SK-N-SH (cell line): ENCODE measurements around the gene AMHR2. TPM values are rescaled to one million over a fixed set of nuclear protein-coding genes. Genes with fewer than 3 reads are reported as not detected.
"Not testable (repeated sequence)": the region's sequence is repeated elsewhere in the genome, so short reads cannot be mapped to it uniquely, and the experiment has no call there.

Experiments used
- CTCF ChIA-PET: fragments of 300-600, 350-600 bp; formaldehyde crosslinking; extraction: SDS; loops from one replicate; lab custom pipeline; 2021; lab: Yijun Ruan, JAX
- POLR2A ChIA-PET: fragments of 350-600 bp; sonication (Branson Sonifier 250); formaldehyde crosslinking; extraction: SDS; loops from one replicate; lab custom pipeline; 2020; ENCODE audit warnings: antibody characterized with exemption, inconsistent platforms; lab: Yijun Ruan, JAX
- DNase-seq: peaks from one replicate; pipeline ENCODE4 v3.0.0; 2012
- H2AFZ ChIP-seq: fragments of 200-600 bp; sonication (generic); 2 replicates; pipeline ENCODE4 v1.8.1; 2016; ENCODE audit warnings: antibody characterized with exemption, mild to moderate bottlenecking, low read depth
- H3F3A ChIP-seq: fragments of 200-600 bp; sonication (generic); replicated peaks from 2 replicates; pipeline ENCODE3; 2016; ENCODE audit warnings: antibody characterized with exemption, mild to moderate bottlenecking; ENCODE audit not compliant: insufficient read depth
- H3K27ac ChIP-seq, 2 experiments: fragments of 200-500 bp in 1 of 2; fragments of 200-600 bp in 1 of 2; sonication (Bioruptor generic) in 1 of 2; sonication (generic), shearing (Covaris generic) in 1 of 2; 2 replicates each; pipeline versions ENCODE4 v1.5.1 to v1.6.1; 2014 to 2016; ENCODE audit warnings: low read depth in 2 of 2, inconsistent platforms in 1 of 2, low read length in 1 of 2, mild to moderate bottlenecking in 1 of 2, mixed read lengths in 1 of 2
- H3K27me3 ChIP-seq: fragments of 200-600 bp; sonication (generic), shearing (Covaris generic); 2 replicates; pipeline ENCODE4 v1.6.1; 2016; ENCODE audit warnings: mixed run types; ENCODE audit not compliant: insufficient read depth
- H3K36me3 ChIP-seq, 2 experiments: fragments of 200-500 bp in 1 of 2; fragments of 200-600 bp in 1 of 2; sonication (Bioruptor generic) in 1 of 2; sonication (generic) in 1 of 2; replicated peaks in 1 of 2; 2 replicates each; pipeline versions ENCODE3 to v1.5.1; 2014 to 2016; ENCODE audit warnings: low read length in 1 of 2, mild to moderate bottlenecking in 1 of 2; ENCODE audit not compliant: insufficient read depth in 2 of 2, control insufficient read depth in 1 of 2
- H3K4me1 ChIP-seq, 2 experiments: fragments of 200-500 bp in 1 of 2; fragments of 200-600 bp in 1 of 2; sonication (Bioruptor generic) in 1 of 2; sonication (generic), shearing (Covaris generic) in 1 of 2; 2 replicates each; pipeline versions ENCODE4 v1.5.1 to v1.6.1; 2014 to 2016; ENCODE audit warnings: low read depth in 1 of 2, low read length in 1 of 2, mixed run types in 1 of 2; ENCODE audit not compliant: insufficient read depth in 2 of 2, control insufficient read depth in 1 of 2
- H3K4me2 ChIP-seq: fragments of 200-600 bp; sonication (generic), shearing (Covaris generic); 2 replicates; pipeline ENCODE4 v1.6.1; 2017; ENCODE audit warnings: mixed run types
- H3K4me3 ChIP-seq, 2 experiments: fragments of 200-500 bp in 1 of 2; fragments of 200-600 bp in 1 of 2; sonication (Bioruptor generic) in 1 of 2; sonication (generic), shearing (Covaris generic) in 1 of 2; 2 replicates each; pipeline versions ENCODE4 v1.5.1 to v1.8.1; 2014 to 2016; ENCODE audit warnings: low read depth in 2 of 2, inconsistent platforms in 1 of 2, low read length in 1 of 2, mild to moderate bottlenecking in 1 of 2, mixed read lengths in 1 of 2, moderate library complexity in 1 of 2
- H3K79me2 ChIP-seq: fragments of 200-600 bp; sonication (generic); 2 replicates; pipeline ENCODE4 v1.8.1; 2017; ENCODE audit warnings: mild to moderate bottlenecking; ENCODE audit not compliant: insufficient read depth
- H3K9ac ChIP-seq: fragments of 200-600 bp; sonication (generic); 2 replicates; pipeline ENCODE4 v1.6.1; 2017; ENCODE audit warnings: mixed run types
- H3K9me2 ChIP-seq: fragments of 200-600 bp; sonication (generic); 2 replicates; pipeline ENCODE4 v1.6.1; 2017; ENCODE audit warnings: mixed run types
- H3K9me3 ChIP-seq: fragments of 200-600 bp; sonication (generic); 2 replicates; pipeline ENCODE4 v1.6.1; 2017; ENCODE audit warnings: mixed run types, mild to moderate bottlenecking, moderate library complexity
- H4K20me1 ChIP-seq: fragments of 200-600 bp; sonication (generic); 2 replicates; pipeline ENCODE4 v1.6.1; 2017; ENCODE audit warnings: mild to moderate bottlenecking, mixed run types; ENCODE audit not compliant: insufficient read depth
- EZH2phosphoT487 ChIP-seq: fragments of 200-600 bp; sonication (generic); IDR thresholded peaks from 2 replicates; pipeline ENCODE4 v1.6.1; 2017; ENCODE audit warnings: low read depth, mixed run types, mild to moderate bottlenecking, antibody characterized with exemption, moderate library complexity, borderline replicate concordance
- FOSL2 ChIP-seq: IDR thresholded peaks from 2 replicates; pipeline ENCODE4 v1.4.0; 2012; ENCODE audit warnings: low read depth, mild to moderate bottlenecking, moderate library complexity, borderline replicate concordance
- FOXJ3 ChIP-seq: sonication (generic); formaldehyde crosslinking; IDR thresholded peaks from 2 replicates; pipeline ENCODE4 v1.5.1; 2020; ENCODE audit warnings: mild to moderate bottlenecking, missing genetic modification reagents
- GABPA ChIP-seq: IDR thresholded peaks from 2 replicates; pipeline ENCODE4 v1.4.0; 2012; ENCODE audit warnings: low read depth, mild to moderate bottlenecking
- GATA2 ChIP-seq: sonication (generic); formaldehyde crosslinking; IDR thresholded peaks from 2 replicates; pipeline ENCODE4 v1.5.0; 2020; ENCODE audit warnings: mild to moderate bottlenecking, missing genetic modification reagents
- MAX ChIP-seq: IDR thresholded peaks from 2 replicates; pipeline ENCODE4 v1.4.0; 2012; ENCODE audit warnings: low read depth
- NFIC ChIP-seq: IDR thresholded peaks from 2 replicates; pipeline ENCODE4 v1.4.0; 2012; ENCODE audit warnings: borderline replicate concordance
- RAD21 ChIP-seq: IDR thresholded peaks from 2 replicates; pipeline ENCODE4 v1.6.1; 2012; ENCODE audit warnings: mild to moderate bottlenecking, low read length
- RCOR1 ChIP-seq: fragments of 150-350 bp; IDR thresholded peaks from 2 replicates; pipeline ENCODE4 v1.6.1; 2017; ENCODE audit warnings: antibody characterized with exemption, low read length
- REST ChIP-seq: IDR thresholded peaks from 2 replicates; pipeline ENCODE4 v1.6.1; 2012; ENCODE audit warnings: mild to moderate bottlenecking, low read depth, low read length, moderate library complexity
- RFX5 ChIP-seq: IDR thresholded peaks from 2 replicates; pipeline ENCODE4 v1.6.1; 2012; ENCODE audit warnings: mild to moderate bottlenecking, improper control_type of control experiment, low read length
- RXRA ChIP-seq: IDR thresholded peaks from 2 replicates; pipeline ENCODE4 v1.4.0; 2012; ENCODE audit warnings: low read depth, mild to moderate bottlenecking, borderline replicate concordance
- SIN3A ChIP-seq: IDR thresholded peaks from 2 replicates; pipeline ENCODE4 v1.6.1; 2012; ENCODE audit warnings: low read depth, mild to moderate bottlenecking, low read length, moderate library complexity, borderline replicate concordance
- SMC3 ChIP-seq: IDR thresholded peaks from 2 replicates; pipeline ENCODE4 v1.6.1; 2012; ENCODE audit warnings: low read depth, low read length, improper control_type of control experiment
- TCF12 ChIP-seq: IDR thresholded peaks from 2 replicates; pipeline ENCODE4 v1.4.0; 2012
- TEAD4 ChIP-seq: IDR thresholded peaks from 2 replicates; pipeline ENCODE4 v1.4.0; 2012; ENCODE audit warnings: mild to moderate bottlenecking, borderline replicate concordance; ENCODE audit not compliant: insufficient read depth
- YY1 ChIP-seq: IDR thresholded peaks from 2 replicates; pipeline ENCODE4 v1.4.0; 2012; ENCODE audit warnings: low read depth, mild to moderate bottlenecking
- WGBS: methylation state at CpG from one replicate; pipeline ENCODE4 v1.1.6; 2017; ENCODE audit warnings: low lambda C conversion rate; 5-methylcytosine and 5-hydroxymethylcytosine counted together
- polyA plus RNA-seq, 3 experiments: library from polyadenylated mRNA; depleted of rRNA; stranded (reverse); fragments of >200 nt; gene quantifications; 2 replicates each; pipeline ENCODE4 v1.2.3, GENCODE V29; 2012
- TF ChIP-seq, protein P1 (sequence below): IDR thresholded peaks from 2 replicates; pipeline ENCODE4 v1.4.0; 2012; ENCODE audit warnings: low read depth, borderline replicate concordance
- TF ChIP-seq, protein P2 (sequence below): fragments of 150-350 bp; IDR thresholded peaks from 2 replicates; pipeline ENCODE4 v1.6.1; 2016; ENCODE audit warnings: mild to moderate bottlenecking, low read depth, low read length

The AMHR2 gene
- polyA plus RNA-seq, 1 of the 3 experiments (the other 2 are of a cell fraction): 0.03 TPM

GRCh38 chr12:53383258-53383657 lies 40.4 kb upstream of the AMHR2 start:
- no peak for TF ChIP-seq YY1
- no peak for TF ChIP-seq TEAD4
- no peak for TF ChIP-seq RAD21
- TF ChIP-seq GABPA: no peak
- TF ChIP-seq GATA2: no peak
- TF ChIP-seq, protein P1, sequence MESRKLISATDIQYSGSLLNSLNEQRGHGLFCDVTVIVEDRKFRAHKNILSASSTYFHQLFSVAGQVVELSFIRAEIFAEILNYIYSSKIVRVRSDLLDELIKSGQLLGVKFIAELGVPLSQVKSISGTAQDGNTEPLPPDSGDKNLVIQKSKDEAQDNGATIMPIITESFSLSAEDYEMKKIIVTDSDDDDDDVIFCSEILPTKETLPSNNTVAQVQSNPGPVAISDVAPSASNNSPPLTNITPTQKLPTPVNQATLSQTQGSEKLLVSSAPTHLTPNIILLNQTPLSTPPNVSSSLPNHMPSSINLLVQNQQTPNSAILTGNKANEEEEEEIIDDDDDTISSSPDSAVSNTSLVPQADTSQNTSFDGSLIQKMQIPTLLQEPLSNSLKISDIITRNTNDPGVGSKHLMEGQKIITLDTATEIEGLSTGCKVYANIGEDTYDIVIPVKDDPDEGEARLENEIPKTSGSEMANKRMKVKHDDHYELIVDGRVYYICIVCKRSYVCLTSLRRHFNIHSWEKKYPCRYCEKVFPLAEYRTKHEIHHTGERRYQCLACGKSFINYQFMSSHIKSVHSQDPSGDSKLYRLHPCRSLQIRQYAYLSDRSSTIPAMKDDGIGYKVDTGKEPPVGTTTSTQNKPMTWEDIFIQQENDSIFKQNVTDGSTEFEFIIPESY: no peak
- TF ChIP-seq, protein P2, sequence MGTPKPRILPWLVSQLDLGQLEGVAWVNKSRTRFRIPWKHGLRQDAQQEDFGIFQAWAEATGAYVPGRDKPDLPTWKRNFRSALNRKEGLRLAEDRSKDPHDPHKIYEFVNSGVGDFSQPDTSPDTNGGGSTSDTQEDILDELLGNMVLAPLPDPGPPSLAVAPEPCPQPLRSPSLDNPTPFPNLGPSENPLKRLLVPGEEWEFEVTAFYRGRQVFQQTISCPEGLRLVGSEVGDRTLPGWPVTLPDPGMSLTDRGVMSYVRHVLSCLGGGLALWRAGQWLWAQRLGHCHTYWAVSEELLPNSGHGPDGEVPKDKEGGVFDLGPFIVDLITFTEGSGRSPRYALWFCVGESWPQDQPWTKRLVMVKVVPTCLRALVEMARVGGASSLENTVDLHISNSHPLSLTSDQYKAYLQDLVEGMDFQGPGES: no peak
- no peak for TF ChIP-seq FOXJ3 (CRISPR knock-in tag)
- no peak for TF ChIP-seq MAX
- no peak for TF ChIP-seq TCF12
- TF ChIP-seq SMC3: no peak
- TF ChIP-seq SIN3A: no peak
- no peak for TF ChIP-seq EZH2phosphoT487
- TF ChIP-seq RCOR1: no peak
- TF ChIP-seq RFX5: no peak
- TF ChIP-seq REST: no peak
- no peak for TF ChIP-seq NFIC
- TF ChIP-seq FOSL2: no peak
- TF ChIP-seq RXRA: no peak
- Histone ChIP-seq H3K36me3 (peaks cover 14 to 41% of the 10 kb centered on the region in 2 experiments), H3K27me3 (no peaks in the 10 kb centered on the region), H3K9me3 (no peaks in the 10 kb centered on the region), H4K20me1 (peaks cover 19% of the 10 kb centered on the region; the same call in 1 of the 2 replicates), H3K9me2 (no peaks in the 10 kb centered on the region), H3F3A (peaks cover 35% of the 10 kb centered on the region), H2AFZ (no peak overlapping the region), H3K27ac (peak overlapping the region in 1 of 2 experiments; percentile 29; a peak in 1 of 4 replicates), H3K4me3 (peak overlapping the region; percentile 2 to 69), H3K79me2 (peaks cover 73% of the 10 kb centered on the region), H3K4me2 (peak overlapping the region; percentile 89), H3K9ac (no peak overlapping the region), H3K4me1 (peaks cover 31 to 51% of the 10 kb centered on the region in 2 experiments)
- no peak for DNase-seq
- 23% methylated on average over 1 of the region's 2 CpGs for WGBS
- ChIA-PET CTCF (interaction anchor here (0.7 to 4.8 kb wide), 8 partner anchors 9 to 169 kb away, joined by 3 to 53 read pairs (median 12); partner anchors contain the start of genes AAAS and AMHR2), POLR2A (interaction anchor here (1.1 kb wide), 1 partner anchor 118 kb away, joined by 3 read pairs; the partner anchor contains the start of gene TARBP2)

DNA sequence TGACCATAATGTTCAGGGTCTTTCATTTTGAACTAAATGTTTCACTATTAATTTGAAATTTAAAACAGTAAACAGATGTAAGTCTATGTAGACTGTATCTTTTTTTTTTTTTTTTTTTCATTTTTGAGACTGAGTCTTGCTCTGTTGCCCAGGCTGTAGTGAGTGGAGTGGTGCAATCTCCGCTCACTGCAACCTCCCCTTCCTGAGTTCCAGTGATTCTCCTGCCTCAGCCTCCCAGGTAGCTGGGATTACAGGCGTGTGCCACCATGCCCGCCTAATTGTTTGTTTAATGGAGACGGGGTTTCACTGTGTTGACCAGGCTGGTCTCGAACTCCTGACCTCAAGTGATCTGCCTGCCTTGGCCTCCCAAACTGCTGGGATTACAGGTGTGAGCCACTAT lies 37.3 kb upstream of the AMHR2 start:
- WGBS: 93% methylated on average over 4 of the region's 5 CpGs
- peak overlapping the region in 1 of 2 experiments; percentile 72; a peak in 2 of 4 replicates for H3K27ac ChIP-seq
- H3K9ac ChIP-seq: peak overlapping the region; percentile 10; the same call in 1 of the 2 replicates
- peaks cover 14 to 45% of the 10 kb centered on the region in 2 experiments for H3K36me3 ChIP-seq
- H3K4me3 ChIP-seq: peak overlapping the region in 1 of 2 experiments; percentile 49; a peak in 1 of 4 replicates
- H3K9me2 ChIP-seq, H3K9me3 ChIP-seq, DNase-seq, POLR2A ChIA-PET, H2AFZ ChIP-seq, H3K27me3 ChIP-seq: not testable (repeated sequence)
- peaks cover 19% of the 10 kb centered on the region; the same call in 1 of the 2 replicates for H4K20me1 ChIP-seq
- H3K4me1 ChIP-seq: peaks cover 27 to 73% of the 10 kb centered on the region in 2 experiments
- H3K4me2 ChIP-seq: peak overlapping the region; percentile 89
- peaks cover 47% of the 10 kb centered on the region for H3F3A ChIP-seq
- CTCF ChIA-PET: interaction anchor here (1.4 to 2.4 kb wide), 7 partner anchors 19 to 95 kb away, joined by 3 to 11 read pairs (median 4); no protein-coding TSS in a partner anchor
- peaks cover 100% of the 10 kb centered on the region for H3K79me2 ChIP-seq
